ENCODE results near the gene PRR35.

GRCh38 chr16:576823-577201, 16.6 kb downstream of the PRR35 start:
- TF ChIP-seq CTCF (IDR thresholded peaks at IDR 0.05; ENCODE audit: low read depth, low read length, missing input control) (no peak), REST (IDR thresholded peaks at IDR 0.05) (no peak), SP1 (IDR thresholded peaks at IDR 0.05) (no peak), HNF4A (conservative IDR thresholded peaks at IDR 0.05) (no peak), ATF3 (IDR thresholded peaks at IDR 0.05) (no peak)
